GM19372 (cell line): ENCODE measurements around the gene PBX4.

Source experiments
- ATAC-seq: cut with Tn5 transposase; IDR thresholded peaks from one replicate; pipeline ENCODE4 v1.9.1; 2021; ENCODE audit warnings: mild to moderate bottlenecking, low read depth, moderate library complexity; ENCODE audit not compliant: unreplicated experiment

The PBX4 gene

DNA sequence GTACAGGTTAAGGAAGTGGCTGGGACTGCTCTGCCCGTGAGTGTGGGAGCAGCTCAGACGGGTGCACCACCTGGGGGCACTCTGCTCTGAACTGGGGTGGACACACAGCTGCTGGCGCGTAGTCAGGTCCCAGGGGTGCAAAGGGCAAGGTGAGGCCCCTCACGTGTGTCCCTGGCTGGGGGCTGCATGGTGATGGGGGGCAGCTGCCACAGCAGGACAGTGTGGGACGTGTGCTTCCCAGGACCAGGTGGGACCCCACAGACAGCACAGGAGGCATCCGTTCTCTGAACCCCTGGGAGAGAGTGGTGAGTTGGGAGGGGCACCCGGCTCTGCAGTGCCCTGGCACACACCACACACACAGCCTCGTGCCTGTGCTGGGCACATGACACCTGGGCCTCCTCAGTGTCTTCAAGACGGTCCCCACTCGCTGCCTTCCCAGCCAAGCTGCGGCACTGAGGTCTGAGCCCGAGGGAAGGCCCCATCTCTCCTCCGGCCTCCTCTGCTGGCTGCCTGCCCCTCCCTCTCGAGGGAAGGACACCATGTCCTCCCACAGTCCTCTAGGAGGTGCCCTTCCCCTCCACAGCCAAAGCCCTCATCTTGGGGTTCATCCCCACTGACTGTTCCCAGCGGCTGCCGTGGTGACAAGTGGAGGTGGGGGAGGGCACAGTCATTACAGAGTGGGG is 55.7 kb downstream of the PBX4 start:
- no peak for ATAC-seq

- no peak for ATAC-seq
These were observed 56.4 kb downstream of the PBX4 start for GRCh38 chr19:19561946-19562664.

DNA sequence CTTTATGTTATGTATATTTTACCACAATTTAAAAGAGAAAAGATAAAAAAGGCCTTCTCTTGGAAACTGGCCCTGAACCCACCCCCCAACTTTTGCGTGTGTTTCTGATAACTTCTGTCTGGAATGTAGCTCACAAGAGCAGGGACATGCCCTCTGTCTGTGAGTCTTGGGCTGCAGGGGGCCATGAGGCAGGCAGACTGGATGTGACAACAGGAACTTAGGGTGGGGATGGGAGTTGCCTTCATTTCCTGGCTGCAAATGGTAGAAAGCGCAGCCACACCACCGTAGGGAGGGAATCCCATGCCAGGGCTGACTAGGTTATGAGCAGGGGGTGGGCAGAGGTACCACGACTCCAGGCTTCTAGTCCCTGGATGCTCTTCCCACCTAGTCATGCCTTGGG is 58.6 kb downstream of the PBX4 start:
- no peak for ATAC-seq

GRCh38 chr19:19558636-19559035 is 59.9 kb downstream of the PBX4 start:
- no peak for ATAC-seq

GRCh38 chr19:19558055-19558454 is 60.4 kb downstream of the PBX4 start:
- no peak for ATAC-seq

DNA sequence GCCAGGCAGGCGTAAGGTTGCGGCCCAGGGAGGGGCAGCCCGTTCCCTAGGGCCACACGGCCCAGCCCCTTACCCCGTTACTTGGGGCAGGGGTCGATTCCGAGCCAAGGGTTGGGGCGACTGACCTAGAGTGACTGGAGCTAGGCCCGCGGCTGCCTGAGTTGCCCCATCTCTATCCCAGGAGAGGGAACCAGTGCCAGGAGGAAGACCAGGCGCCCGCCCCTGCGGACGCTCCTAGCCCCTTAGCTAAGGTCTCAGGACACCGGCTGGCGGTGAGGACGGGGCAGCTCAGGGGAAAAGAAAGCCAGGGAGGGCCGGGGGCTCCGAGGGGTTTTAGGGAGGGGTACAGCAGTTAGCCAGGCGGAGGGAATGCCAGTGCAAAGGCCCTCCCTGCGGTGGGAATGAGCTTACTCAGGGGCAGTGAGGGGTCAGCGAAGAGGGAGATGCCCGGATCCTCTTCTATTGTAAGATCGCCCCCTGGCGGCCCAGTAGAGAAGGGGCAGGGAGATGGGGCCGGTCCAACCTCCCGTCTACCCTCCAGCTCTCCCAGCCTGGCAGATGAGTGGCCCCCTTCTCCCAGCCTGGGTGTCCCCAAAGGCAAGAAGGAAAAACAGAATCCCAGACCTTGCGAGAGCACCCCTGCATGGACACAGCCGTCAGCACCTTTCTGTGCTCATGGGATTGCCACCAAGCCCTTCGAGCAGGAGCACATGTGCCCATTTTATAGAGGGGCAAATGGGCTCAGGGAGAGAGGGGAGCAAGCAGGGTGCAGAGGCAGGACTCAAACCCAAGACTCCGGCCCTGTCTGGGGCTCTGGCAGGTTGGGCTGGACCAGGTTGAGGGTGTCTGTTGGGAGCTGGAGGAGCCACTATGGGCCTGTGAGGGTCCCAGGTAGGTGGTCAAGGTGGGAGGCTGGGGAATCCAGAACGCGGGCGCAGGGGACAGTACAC is 64.1 kb downstream of the PBX4 start:
- no peak for ATAC-seq

- ATAC-seq = no peak
These were observed 64.8 kb downstream of the PBX4 start for GRCh38 chr19:19553670-19554069.

GRCh38 chr19:19552798-19553197 is 65.7 kb downstream of the PBX4 start:
- no peak for ATAC-seq

- no peak for ATAC-seq
These were observed 66.7 kb downstream of the PBX4 start for GRCh38 chr19:19551853-19552192.

GRCh38 chr19:19550972-19551852 is 67.3 kb downstream of the PBX4 start:
- ATAC-seq = no peak

GRCh38 chr19:19550485-19550929 is 68.0 kb downstream of the PBX4 start:
- no peak for ATAC-seq

GRCh38 chr19:19549804-19550464 is 68.6 kb downstream of the PBX4 start:
- ATAC-seq = no peak

- ATAC-seq = no peak
These were observed 69.3 kb downstream of the PBX4 start for GRCh38 chr19:19548915-19549759.

DNA sequence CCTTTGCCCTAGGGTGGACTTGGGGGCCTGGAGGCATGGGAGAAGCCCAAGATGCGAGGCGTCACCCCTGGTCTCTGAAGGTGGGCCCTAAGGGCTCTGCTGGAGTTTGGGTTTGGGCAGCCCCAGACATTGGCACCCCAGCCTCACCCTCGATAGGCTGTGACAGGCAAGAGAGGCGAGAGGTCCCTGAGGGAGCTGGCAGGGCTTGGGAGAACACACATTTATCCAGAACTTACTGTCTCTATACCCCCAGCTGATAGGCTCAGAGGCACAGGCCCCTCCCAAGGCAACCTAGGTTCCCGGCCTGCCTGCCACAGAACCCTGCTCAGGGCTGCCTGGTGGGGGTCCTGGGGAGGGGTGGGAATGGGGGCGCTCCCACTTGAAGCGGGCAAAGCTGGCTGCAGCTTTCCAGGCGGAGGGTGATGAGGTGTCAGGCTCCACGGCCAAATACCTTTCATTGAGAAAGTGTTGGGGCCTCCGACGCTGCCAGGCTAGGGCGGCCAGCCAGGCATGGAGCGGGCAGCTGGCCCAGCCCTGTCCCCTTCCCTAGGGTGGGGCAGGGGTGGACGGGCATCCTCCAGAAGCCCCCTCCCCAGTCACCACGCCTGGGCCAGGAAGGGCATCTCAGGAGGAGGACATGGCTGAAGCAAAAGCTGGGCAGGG is 70.7 kb downstream of the PBX4 start:
- no peak for ATAC-seq

GRCh38 chr19:19546751-19547162 is 71.7 kb downstream of the PBX4 start:
- no peak for ATAC-seq

DNA sequence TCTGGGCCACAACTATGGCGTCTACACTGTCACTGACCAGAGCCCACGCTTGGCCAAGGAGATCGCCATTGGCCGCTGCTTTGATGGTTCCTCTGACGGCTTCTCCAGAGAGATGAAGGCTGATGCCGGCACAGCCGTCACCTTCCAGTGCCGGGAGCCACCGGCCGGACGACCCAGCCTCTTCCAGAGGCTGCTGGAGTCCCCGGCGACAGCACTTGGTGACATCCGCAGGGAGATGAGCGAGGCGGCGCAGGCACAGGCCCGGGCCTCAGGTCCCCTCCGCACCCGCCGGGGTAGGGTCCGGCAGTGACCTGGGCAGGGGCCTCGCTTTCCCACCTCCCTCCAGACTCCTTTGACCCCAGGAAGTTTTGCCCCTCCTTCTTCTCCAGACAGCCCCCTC is 72.8 kb downstream of the PBX4 start:
- no peak for ATAC-seq

DNA sequence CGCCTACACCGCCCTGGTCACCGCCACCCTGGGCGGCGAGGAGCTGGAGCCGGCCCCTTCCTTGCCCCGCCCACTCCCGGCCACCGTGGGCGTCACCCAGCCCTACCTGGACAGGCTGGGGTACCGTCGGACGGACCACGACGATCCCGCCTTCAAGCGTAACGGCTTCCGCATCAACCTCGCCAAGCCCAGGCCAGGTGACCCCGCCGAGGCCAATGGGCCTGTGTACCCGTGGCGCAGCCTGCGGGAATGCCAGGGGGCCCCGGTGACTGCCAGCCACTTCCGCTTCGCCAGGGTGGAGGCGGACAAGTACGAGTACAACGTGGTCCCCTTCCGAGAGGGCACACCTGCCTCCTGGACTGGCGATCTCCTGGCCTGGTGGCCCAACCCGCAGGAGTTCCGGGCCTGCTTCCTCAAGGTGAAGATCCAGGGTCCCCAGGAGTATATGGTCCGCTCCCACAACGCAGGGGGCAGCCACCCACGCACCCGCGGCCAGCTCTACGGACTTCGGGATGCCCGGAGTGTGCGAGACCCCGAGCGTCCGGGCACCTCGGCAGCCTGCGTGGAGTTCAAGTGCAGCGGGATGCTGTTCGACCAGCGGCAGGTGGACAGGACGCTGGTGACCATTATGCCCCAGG is 73.4 kb downstream of the PBX4 start:
- ATAC-seq = no peak
